Left kidney (tissue), 2 donors: ENCODE measurements around the gene SPATA24. TPM values are rescaled to one million over a fixed set of nuclear protein-coding genes. Genes with fewer than 3 reads are reported as not detected.
"Not testable (repeated sequence)": the region's sequence is repeated elsewhere in the genome, so short reads cannot be mapped to it uniquely, and the experiment has no call there.

ENCODE experiments used
- DNase-seq: peaks from one replicate; pipeline ENCODE4 v3.0.0-alpha.2; 2013
- polyA plus RNA-seq: library from polyadenylated mRNA; unstranded; fragments of 120-200 nt; gene quantifications from one replicate; pipeline ENCODE4 v1.2.1, GENCODE V29; 2013; ENCODE audit not compliant: insufficient read length

SPATA24 gene
- polyA plus RNA-seq, 1 donor = 12.7 TPM

GRCh38 chr5:139395844-139396640 lies 7.8 kb downstream of the SPATA24 start:
- DNase-seq = no peak

- DNase-seq = peak; percentile 17
Observed at GRCh38 chr5:139394654-139395566, 9.0 kb downstream of the SPATA24 start, which contains the start of gene PROB1. Gene PROB1 (minus strand): TSS chr5:139395104. CDS start chr5:139395081, 23 bp downstream.

- DNase-seq = peak; percentile 30
Observed at GRCh38 chr5:139394123-139394653, 9.7 kb downstream of the SPATA24 start.

GRCh38 chr5:139393497-139394122 lies 10.3 kb downstream of the SPATA24 start:
- DNase-seq = no peak

- DNase-seq = peak; percentile 65
Observed at GRCh38 chr5:139392678-139393496, 11.0 kb downstream of the SPATA24 start.

- no peak for DNase-seq
Observed at GRCh38 chr5:139392324-139392677, 11.6 kb downstream of the SPATA24 start.

GRCh38 chr5:139391570-139392323 lies 12.1 kb downstream of the SPATA24 start:
- DNase-seq = no peak

GRCh38 chr5:139390639-139391569 lies 13.0 kb downstream of the SPATA24 start:
- no peak for DNase-seq

- DNase-seq = no peak
Observed at GRCh38 chr5:139389701-139390638, 13.9 kb downstream of the SPATA24 start, which contains the start of gene MZB1. Gene MZB1 (minus strand): TSS chr5:139389913. CDS start chr5:139389856, 57 bp downstream.

GRCh38 chr5:139388198-139388821 lies 15.6 kb downstream of the SPATA24 start:
- peak; percentile 25 for DNase-seq

- no peak for DNase-seq
Observed at GRCh38 chr5:139387611-139388197, 16.2 kb downstream of the SPATA24 start.

GRCh38 chr5:139386956-139387355 lies 16.9 kb downstream of the SPATA24 start:
- DNase-seq = not testable (repeated sequence)

- no peak for DNase-seq
Observed at GRCh38 chr5:139386050-139386438, 17.8 kb downstream of the SPATA24 start.

- no peak for DNase-seq
Observed at GRCh38 chr5:139385061-139386049, 18.5 kb downstream of the SPATA24 start.

- DNase-seq = no peak
Observed at GRCh38 chr5:139384591-139385051, 19.3 kb downstream of the SPATA24 start.
